ENCODE measurements around the gene ANG. TPM values are rescaled to one million over a fixed set of nuclear protein-coding genes. Genes with fewer than 3 reads are reported as not detected.

ANG gene
- total RNA-seq, 5 donors from 2014 or later (not counting 1 experiment from before 2014, with no cell fraction given), result 0.85 to 1.4 (median 0.99) TPM; not detected in 2

- ChIA-PET POLR2A (interaction anchor here (0.9 to 1.6 kb wide), 4 partner anchors 10 to 347 kb away, joined by 3 to 5 read pairs (median 4); partner anchors contain the start of genes CCNB1IP1 (in 1 of the 2), PARP2 (in 1 of the 2) and PIP4P1 (in 1 of the 2)), CTCF (interaction anchor here (0.5 to 4.7 kb wide), 16 partner anchors 10 to 417 kb away, joined by 3 to 35 read pairs (median 5); partner anchors contain the start of genes PARP2 (in 1 of the 2), TTC5 (in 1 of the 2) and ZNF219 (in 1 of the 2))
- Mint-ChIP-seq H3K9me3 (no peaks in the 10 kb centered on the region), H3K27ac (no peak overlapping the region), H3K4me3 (no peak overlapping the region), H3K4me1 (peaks cover 5 to 28% (median 7%) of the 10 kb centered on the region in 3 donors), H3K27me3 (no peaks in the 10 kb centered on the region), H3K36me3 (no peaks in the 10 kb centered on the region)
- Histone ChIP-seq H3K4me3 (ENCODE audit: control insufficient read depth in 1 of 2, extremely low read depth in 1 of 2, low read length in 1 of 2) (peak overlapping the region; percentile 33 to 68), H3K4me1 (ENCODE audit: control insufficient read depth in 1 of 2, extremely low read depth in 1 of 2, insufficient read depth in 2 of 2, low read length in 2 of 2) (peaks cover 17 to 46% of the 10 kb centered on the region in 2 experiments), H3K27ac (ENCODE audit: low read length) (peak overlapping the region; percentile 91), H3K36me3 (ENCODE audit: control insufficient read depth in 2 of 2, extremely low read depth in 1 of 2, insufficient read depth in 1 of 2, low read length in 1 of 2) (no peaks in the 10 kb centered on the region), H3K27me3 (replicated peaks in 1 of 2; ENCODE audit: control insufficient read depth in 2 of 2, extremely low read depth in 1 of 2, insufficient read depth in 2 of 2, low read length in 1 of 2) (no peaks in the 10 kb centered on the region), H3K9me3 (no peaks in the 10 kb centered on the region)
- WGBS (ENCODE audit: insufficient coverage), result 26% methylated on average over 6 of the region's 7 CpGs
- DNase-seq, result peak in 10 of 35 experiments; percentile 31 to 50 (median 44)
- ATAC-seq (replicated peaks in 1 of 4), result peak in 3 of 4 experiments; percentile 18 to 27 (median 26)
Observed at GRCh38 chr14:20680843-20681347, 7.7 kb upstream of the ANG start.

- Mint-ChIP-seq H3K9me3 (no peaks in the 10 kb centered on the region), H3K4me1 (peaks cover 5 to 28% (median 7%) of the 10 kb centered on the region in 3 donors), H3K27ac (no peak overlapping the region), H3K36me3 (no peaks in the 10 kb centered on the region), H3K4me3 (no peak overlapping the region), H3K27me3 (no peaks in the 10 kb centered on the region)
- CTCF ChIA-PET, result interaction anchor here (0.8 to 4.7 kb wide), 18 partner anchors 10 to 376 kb away, joined by 3 to 35 read pairs (median 4); partner anchors contain the start of gene TTC5 (in 1 of the 2)
- DNase-seq, result peak; percentile 73 to 92 (median 84)
- Histone ChIP-seq H3K4me3 (ENCODE audit: control insufficient read depth in 1 of 2, extremely low read depth in 1 of 2, low read length in 1 of 2) (peak overlapping the region; percentile 68 to 98), H3K4me1 (ENCODE audit: control insufficient read depth in 1 of 2, extremely low read depth in 1 of 2, insufficient read depth in 2 of 2, low read length in 2 of 2) (peaks cover 17 to 46% of the 10 kb centered on the region in 2 experiments), H3K27ac (ENCODE audit: low read length) (peak overlapping the region; percentile 91), H3K9me3 (no peaks in the 10 kb centered on the region), H3K27me3 (replicated peaks in 1 of 2; ENCODE audit: control insufficient read depth in 2 of 2, extremely low read depth in 1 of 2, insufficient read depth in 2 of 2, low read length in 1 of 2) (no peaks in the 10 kb centered on the region), H3K36me3 (ENCODE audit: control insufficient read depth in 2 of 2, extremely low read depth in 1 of 2, insufficient read depth in 1 of 2, low read length in 1 of 2) (no peaks in the 10 kb centered on the region)
- POLR2A ChIA-PET, result interaction anchor here (0.6 to 1.6 kb wide), 7 partner anchors 10 to 1888 kb away, joined by 3 to 5 read pairs (median 4); partner anchors contain the start of genes CCNB1IP1 (in 1 of the 2), PARP2 (in 1 of the 2) and PIP4P1 (in 1 of the 2)
- peak; percentile 15 to 29 (median 25) for ATAC-seq (replicated peaks in 1 of 4)
- WGBS (ENCODE audit: insufficient coverage), result 2% methylated on average over 20 of the region's 25 CpGs
Observed at GRCh38 chr14:20681348-20682126, 7.0 kb upstream of the ANG start.

- POLR2A ChIA-PET, result interaction anchor here (0.6 to 1.6 kb wide), 7 partner anchors 9 to 1888 kb away, joined by 3 to 5 read pairs (median 4); partner anchors contain the start of genes CCNB1IP1 (in 1 of the 2), PARP2 (in 1 of the 2) and PIP4P1 (in 1 of the 2)
- Mint-ChIP-seq H3K4me1 (peaks cover 5 to 28% (median 7%) of the 10 kb centered on the region in 3 donors), H3K36me3 (no peaks in the 10 kb centered on the region), H3K4me3 (no peak overlapping the region), H3K27ac (no peak overlapping the region), H3K9me3 (no peaks in the 10 kb centered on the region), H3K27me3 (no peaks in the 10 kb centered on the region)
- no peaks in the 10 kb centered on the region for H3K27me3 ChIP-seq (replicated peaks in 1 of 2; ENCODE audit: control insufficient read depth in 2 of 2, extremely low read depth in 1 of 2, insufficient read depth in 2 of 2, low read length in 1 of 2)
- H3K9me3 ChIP-seq, result no peaks in the 10 kb centered on the region
- H3K27ac ChIP-seq (ENCODE audit: low read length), result peak overlapping the region; percentile 91
- H3K4me1 ChIP-seq (ENCODE audit: control insufficient read depth in 1 of 2, extremely low read depth in 1 of 2, insufficient read depth in 2 of 2, low read length in 2 of 2), result peaks cover 17 to 46% of the 10 kb centered on the region in 2 experiments
- CTCF ChIA-PET, result interaction anchor here in 1 of 2 donors (0.8 to 4.7 kb wide), 14 partner anchors 9 to 376 kb away, joined by 3 to 35 read pairs (median 6); partner anchors contain the start of gene TTC5
- no peaks in the 10 kb centered on the region for H3K36me3 ChIP-seq (ENCODE audit: control insufficient read depth in 2 of 2, extremely low read depth in 1 of 2, insufficient read depth in 1 of 2, low read length in 1 of 2)
- 4% methylated on average over 8 of the region's 11 CpGs for WGBS (ENCODE audit: insufficient coverage)
- peak overlapping the region; percentile 68 to 98 for H3K4me3 ChIP-seq (ENCODE audit: control insufficient read depth in 1 of 2, extremely low read depth in 1 of 2, low read length in 1 of 2)
- ATAC-seq (replicated peaks in 1 of 4) (no peak), DNase-seq (no peak)
Observed at GRCh38 chr14:20682127-20682434, 6.5 kb upstream of the ANG start.

DNA sequence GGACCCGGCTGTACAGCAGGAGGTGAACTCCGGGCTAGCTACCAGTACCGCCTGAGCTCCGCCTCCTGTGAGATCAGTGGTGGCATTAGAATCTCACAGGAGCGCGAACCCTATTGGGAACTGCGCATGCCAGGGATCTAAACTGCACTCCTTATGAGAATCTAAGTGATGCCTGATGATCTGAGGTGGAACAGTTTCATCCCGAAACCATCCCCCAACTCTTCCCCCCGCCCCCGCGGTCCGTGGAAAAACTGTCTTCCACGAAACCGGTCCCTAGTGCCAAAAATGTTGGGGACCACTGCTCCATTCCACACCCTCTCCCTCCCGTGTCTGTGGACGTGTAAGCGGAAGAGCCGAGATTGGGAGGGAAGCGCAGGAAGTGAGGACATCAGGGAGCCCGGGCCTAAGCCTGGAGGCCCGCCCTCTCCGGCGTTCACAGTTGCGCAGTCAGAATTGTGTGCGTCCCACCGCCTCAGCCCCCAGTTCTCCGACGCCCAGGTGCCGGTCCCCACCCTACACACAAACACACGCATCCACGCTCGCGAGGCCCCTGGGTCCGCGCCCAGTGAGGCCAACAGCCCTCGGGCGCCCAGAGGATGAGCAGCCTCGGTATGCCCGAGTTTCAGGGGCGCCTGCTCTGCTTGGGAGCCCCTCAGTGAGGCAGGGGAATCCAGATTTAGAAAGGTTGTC lies 6.0 kb upstream of the ANG start:
- Mint-ChIP-seq H3K36me3 (no peaks in the 10 kb centered on the region), H3K9me3 (no peaks in the 10 kb centered on the region), H3K4me1 (peaks cover 5 to 28% (median 7%) of the 10 kb centered on the region in 3 donors), H3K27ac (no peak overlapping the region), H3K27me3 (no peaks in the 10 kb centered on the region), H3K4me3 (no peak overlapping the region)
- ChIA-PET POLR2A (interaction anchor here in 1 of 2 donors (0.8 to 2.1 kb wide), 4 partner anchors 9 to 356 kb away, joined by 3 to 7 read pairs (median 4); partner anchors contain the start of gene APEX1), CTCF (interaction anchor here in 1 of 2 donors (0.7 to 4.7 kb wide), 16 partner anchors 8 to 357 kb away, joined by 3 to 35 read pairs (median 6); partner anchors contain the start of genes PARP2 and PIP4P1)
- H3K27me3 ChIP-seq (replicated peaks in 1 of 2; ENCODE audit: control insufficient read depth in 2 of 2, extremely low read depth in 1 of 2, insufficient read depth in 2 of 2, low read length in 1 of 2), result no peaks in the 10 kb centered on the region
- H3K4me1 ChIP-seq (ENCODE audit: control insufficient read depth in 1 of 2, extremely low read depth in 1 of 2, insufficient read depth in 2 of 2, low read length in 2 of 2), result peaks cover 17 to 46% of the 10 kb centered on the region in 2 experiments
- H3K4me3 ChIP-seq (ENCODE audit: control insufficient read depth in 1 of 2, extremely low read depth in 1 of 2, low read length in 1 of 2), result peak overlapping the region; percentile 68 to 98
- H3K36me3 ChIP-seq (ENCODE audit: control insufficient read depth in 2 of 2, extremely low read depth in 1 of 2, insufficient read depth in 1 of 2, low read length in 1 of 2), result no peaks in the 10 kb centered on the region
- H3K9me3 ChIP-seq, result no peaks in the 10 kb centered on the region
- ATAC-seq (replicated peaks in 1 of 4), result peak; percentile 68 to 73 (median 72)
- WGBS (ENCODE audit: insufficient coverage), result 0% methylated on average over 21 of the region's 40 CpGs
- DNase-seq, result peak; percentile 67 to 91 (median 76)
- peak overlapping the region; percentile 91 for H3K27ac ChIP-seq (ENCODE audit: low read length)

DNA sequence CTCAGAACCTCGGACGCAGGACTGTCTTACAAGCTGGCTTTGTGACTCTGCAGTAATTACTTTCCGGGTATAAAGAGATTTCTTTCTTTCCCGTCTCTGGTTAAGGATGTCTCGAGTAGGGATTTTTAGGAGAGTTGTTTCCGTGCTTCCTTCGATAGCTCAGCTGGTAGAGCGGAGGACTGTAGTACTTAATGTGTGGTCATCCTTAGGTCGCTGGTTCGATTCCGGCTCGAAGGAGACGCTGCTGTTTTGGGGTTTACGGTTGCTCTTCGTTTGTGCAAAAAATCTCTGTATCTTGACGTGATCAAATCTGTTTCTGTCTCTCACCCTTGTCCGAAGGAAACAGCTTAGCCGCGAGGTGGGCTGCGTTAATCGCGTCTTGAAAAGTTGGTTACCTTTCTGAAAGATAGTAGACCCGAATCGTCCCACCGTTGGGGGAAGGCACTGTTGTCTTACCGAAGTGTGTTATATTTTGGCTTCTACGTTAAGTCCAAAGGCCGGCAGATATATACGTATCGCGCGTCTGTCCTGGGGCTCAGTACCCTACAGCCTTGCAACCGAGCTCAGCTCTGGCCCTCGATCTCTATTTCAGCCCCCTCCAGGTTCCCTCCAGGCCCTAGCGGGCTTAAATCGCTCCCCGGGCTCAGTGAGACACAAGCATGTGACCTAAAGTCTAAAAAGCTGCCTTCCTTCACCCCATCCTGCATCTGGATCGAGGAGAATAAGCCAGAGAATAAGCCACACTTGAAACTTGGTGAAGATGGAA lies 5.3 kb upstream of the ANG start:
- no peaks in the 10 kb centered on the region for H3K9me3 ChIP-seq
- H3K27me3 ChIP-seq (replicated peaks in 1 of 2; ENCODE audit: control insufficient read depth in 2 of 2, extremely low read depth in 1 of 2, insufficient read depth in 2 of 2, low read length in 1 of 2), result no peaks in the 10 kb centered on the region
- Mint-ChIP-seq H3K27me3 (no peaks in the 10 kb centered on the region), H3K4me3 (no peak overlapping the region), H3K4me1 (peaks cover 5 to 28% (median 7%) of the 10 kb centered on the region in 3 donors), H3K27ac (no peak overlapping the region), H3K36me3 (no peaks in the 10 kb centered on the region), H3K9me3 (no peaks in the 10 kb centered on the region)
- ChIA-PET CTCF (interaction anchor here in 1 of 2 donors (0.7 to 4.7 kb wide), 14 partner anchors 8 to 355 kb away, joined by 3 to 35 read pairs (median 4); partner anchors contain the start of genes APEX1, PARP2 and PIP4P1), POLR2A (interaction anchor here in 1 of 2 donors (1.0 to 2.1 kb wide), 3 partner anchors 70 to 340 kb away, joined by 3 to 12 read pairs (median 7); partner anchors contain the start of genes APEX1 and PARP2)
- ATAC-seq (replicated peaks in 1 of 4), result peak; percentile 45 to 55 (median 48)
- DNase-seq, result peak; percentile 61 to 88 (median 73)
- H3K4me3 ChIP-seq (ENCODE audit: control insufficient read depth in 1 of 2, extremely low read depth in 1 of 2, low read length in 1 of 2), result peak overlapping the region; percentile 68 to 98
- H3K4me1 ChIP-seq (ENCODE audit: control insufficient read depth in 1 of 2, extremely low read depth in 1 of 2, insufficient read depth in 2 of 2, low read length in 2 of 2), result peaks cover 17 to 46% of the 10 kb centered on the region in 2 experiments
- H3K27ac ChIP-seq (ENCODE audit: low read length), result peak overlapping the region; percentile 91
- WGBS (ENCODE audit: insufficient coverage), result 0% methylated on average over 22 of the region's 38 CpGs
- no peaks in the 10 kb centered on the region for H3K36me3 ChIP-seq (ENCODE audit: control insufficient read depth in 2 of 2, extremely low read depth in 1 of 2, insufficient read depth in 1 of 2, low read length in 1 of 2)

Measured in T-cell (primary cell).